ENCODE data around the gene POU3F3. TPM values are rescaled to one million over a fixed set of nuclear protein-coding genes. Genes with fewer than 3 reads are reported as not detected.

Gene POU3F3
- total RNA-seq, 1 donor from 2014 or later, result 2.1 TPM

GRCh38 chr2:104857262-104858005 lies 3.5 kb downstream of the POU3F3 start:
- peaks cover 3% of the 10 kb centered on the region for H3K36me3 Mint-ChIP-seq
- H3K27ac Mint-ChIP-seq, result peak overlapping the region; percentile 54
- H3K4me3 Mint-ChIP-seq, result peak overlapping the region; percentile 74
- H3K9me3 Mint-ChIP-seq, result no peaks in the 10 kb centered on the region
- DNase-seq (ENCODE audit: extremely low spot score, unreplicated experiment), result no peak
- H3K27me3 Mint-ChIP-seq, result peaks cover 82% of the 10 kb centered on the region
- peaks cover 25% of the 10 kb centered on the region for H3K4me1 Mint-ChIP-seq (ENCODE audit: unreplicated experiment)
- TF ChIP-seq CTCF (conservative IDR thresholded peaks at IDR 0.05), result no peak

GRCh38 chr2:104858006-104858978 lies 4.4 kb downstream of the POU3F3 start:
- H3K4me1 Mint-ChIP-seq (ENCODE audit: unreplicated experiment), result peaks cover 20% of the 10 kb centered on the region
- H3K27ac Mint-ChIP-seq, result no peak overlapping the region
- H3K9me3 Mint-ChIP-seq, result no peaks in the 10 kb centered on the region
- H3K36me3 Mint-ChIP-seq, result peaks cover 3% of the 10 kb centered on the region
- peaks cover 81% of the 10 kb centered on the region for H3K27me3 Mint-ChIP-seq
- no peak for DNase-seq (ENCODE audit: extremely low spot score, unreplicated experiment)
- no peak for TF ChIP-seq CTCF (conservative IDR thresholded peaks at IDR 0.05)
- no peak overlapping the region for H3K4me3 Mint-ChIP-seq

GRCh38 chr2:104859291-104859765 lies 5.4 kb downstream of the POU3F3 start:
- DNase-seq (ENCODE audit: extremely low spot score, unreplicated experiment), result no peak
- peaks cover 81% of the 10 kb centered on the region for H3K27me3 Mint-ChIP-seq
- H3K4me1 Mint-ChIP-seq (ENCODE audit: unreplicated experiment), result peaks cover 13% of the 10 kb centered on the region
- no peak overlapping the region for H3K27ac Mint-ChIP-seq
- H3K36me3 Mint-ChIP-seq, result peaks cover 3% of the 10 kb centered on the region
- no peak for TF ChIP-seq CTCF (conservative IDR thresholded peaks at IDR 0.05)
- H3K9me3 Mint-ChIP-seq, result no peaks in the 10 kb centered on the region
- peak overlapping the region; percentile 32 for H3K4me3 Mint-ChIP-seq

DNA sequence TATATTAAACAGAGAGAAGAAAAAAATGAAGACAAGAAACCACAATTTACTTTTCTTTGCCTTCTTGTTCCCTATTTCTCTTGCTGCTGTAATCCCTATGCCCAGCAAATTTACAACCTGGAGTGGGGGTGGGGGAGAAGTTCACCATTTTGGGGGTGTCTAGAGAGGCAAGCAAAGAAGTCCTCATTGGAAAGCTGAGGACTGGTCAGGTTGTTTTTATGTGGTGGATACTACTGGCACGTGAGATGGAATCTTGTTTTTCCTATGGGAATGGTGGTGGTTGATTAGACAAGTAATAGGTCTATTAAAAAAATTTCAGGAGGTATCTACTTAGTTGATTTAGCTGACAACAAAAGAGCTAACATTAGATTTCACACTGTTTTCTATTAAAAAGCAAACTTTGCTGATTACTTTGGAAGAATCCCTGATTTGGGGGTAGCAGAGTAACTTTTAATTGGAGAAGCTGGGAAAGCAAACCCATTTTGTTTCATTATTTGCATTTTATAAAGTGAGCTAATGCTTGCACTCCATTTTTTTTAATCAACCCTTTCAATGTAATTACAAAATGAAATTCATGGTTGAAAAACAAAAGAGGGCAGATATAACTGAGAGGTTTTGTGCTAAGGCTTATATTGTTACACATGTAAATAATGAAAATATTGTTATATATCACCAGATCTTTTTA lies 6.0 kb downstream of the POU3F3 start:
- DNase-seq (ENCODE audit: extremely low spot score, unreplicated experiment), result no peak
- Mint-ChIP-seq H3K4me1 (ENCODE audit: unreplicated experiment) (peaks cover 9% of the 10 kb centered on the region), H3K9me3 (no peaks in the 10 kb centered on the region), H3K36me3 (peaks cover 3% of the 10 kb centered on the region), H3K27ac (no peak overlapping the region), H3K4me3 (peak overlapping the region; percentile 31), H3K27me3 (peaks cover 82% of the 10 kb centered on the region)
- TF ChIP-seq CTCF (conservative IDR thresholded peaks at IDR 0.05), result no peak

DNA sequence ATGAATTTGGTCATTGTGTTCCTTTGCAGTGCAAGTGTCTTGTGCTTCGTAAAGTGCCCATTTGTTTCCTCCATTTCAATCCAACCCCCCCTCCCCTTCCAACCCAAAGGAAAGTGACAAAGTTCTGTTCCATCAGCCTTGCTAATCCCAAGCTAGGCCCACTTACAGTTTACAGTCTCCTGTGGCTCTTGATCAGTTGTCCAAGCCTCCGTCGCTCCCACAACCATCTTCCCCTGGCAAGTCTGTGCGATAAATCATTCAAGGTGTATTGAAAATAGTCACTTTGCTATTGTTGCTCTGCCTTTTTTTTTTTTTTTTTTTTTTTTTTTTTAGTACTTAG lies 6.5 kb downstream of the POU3F3 start:
- no peak for DNase-seq (ENCODE audit: extremely low spot score, unreplicated experiment)
- Mint-ChIP-seq H3K4me3 (peak overlapping the region; percentile 31), H3K36me3 (peaks cover 3% of the 10 kb centered on the region), H3K27me3 (peaks cover 87% of the 10 kb centered on the region), H3K9me3 (no peaks in the 10 kb centered on the region), H3K27ac (no peak overlapping the region), H3K4me1 (ENCODE audit: unreplicated experiment) (peaks cover 9% of the 10 kb centered on the region)
- TF ChIP-seq CTCF (conservative IDR thresholded peaks at IDR 0.05), result no peak

Measured in type B pancreatic cell (in vitro differentiated cells).